HCT116 (cell line): Measurements from ENCODE around the gene COL18A1. TPM values are rescaled to one million over a fixed set of nuclear protein-coding genes. Genes with fewer than 3 reads are reported as not detected.

ENCODE experiments used
- ATAC-seq: fragments of 200-7000 bp; cut with Tn5 transposase; 2 replicates; pipeline ENCODE4 v1.9.1; 2020; ENCODE audit warnings: mild to moderate bottlenecking, moderate library complexity
- BruUV-seq: library from RNA; stranded (reverse); fragments of 400-500 nt; replicated peaks from 2 replicates; lab custom pipeline; 2021; lab: Mats Ljungman, UMichigan
- CTCF ChIA-PET: fragments of 300-600 bp; sonication (Branson Sonifier 250); formaldehyde crosslinking; loops from one replicate; lab custom pipeline; 2021; ENCODE audit warnings: antibody characterized with exemption; lab: Charles Lee
- POLR2A ChIA-PET: fragments of 300-600, 350-600 bp; sonication (Branson Sonifier 250); formaldehyde crosslinking; loops from one replicate; lab custom pipeline; 2021; ENCODE audit warnings: antibody characterized with exemption; lab: Charles Lee
- RAD21 ChIA-PET, 2 experiments: fragments of 300-600 bp; sonication (Branson Sonifier 250); formaldehyde crosslinking; loops; one replicate each; lab custom pipeline; 2023; ENCODE audit warnings: low total read pairs in 2 of 2; ENCODE audit not compliant: uncharacterized antibody in 2 of 2, unreplicated experiment in 2 of 2, low non-redundant PET in 1 of 2; lab: Charles Lee
- DNase-seq: peaks from one replicate; pipeline ENCODE4 v3.0.0-alpha.2; 2010; ENCODE audit warnings: low read depth, low spot score
- H2AFZ ChIP-seq: fragments of 200-600 bp; shearing (Covaris generic), sonication (generic); 2 replicates; pipeline ENCODE4 v1.6.1; 2017; ENCODE audit warnings: low read depth, mixed run types, mixed read lengths, antibody characterized with exemption, low read length; ENCODE audit not compliant: poor library complexity, severe bottlenecking
- H3K27ac ChIP-seq: 2 replicates; pipeline ENCODE4 v1.5.1; 2012; ENCODE audit warnings: low read depth, low read length
- H3K27me3 ChIP-seq: fragments of 200-600 bp; sonication (generic); 2 replicates; pipeline ENCODE4 v1.6.1; 2016; ENCODE audit warnings: mixed run types, low read length, mixed read lengths; ENCODE audit not compliant: insufficient read depth
- H3K36me3 ChIP-seq, 2 experiments: fragments of 200-500 bp in 1 of 2; fragments of 200-600 bp in 1 of 2; sonication (Bioruptor generic) in 1 of 2; sonication (generic) in 1 of 2; 2 replicates each; pipeline versions ENCODE4 v1.5.1 to v1.6.1; 2014 to 2016; ENCODE audit warnings: low read length in 2 of 2, inconsistent platforms in 1 of 2, mixed read lengths in 1 of 2, mixed run types in 1 of 2; ENCODE audit not compliant: insufficient read depth in 2 of 2, control insufficient read depth in 1 of 2
- H3K4me1 ChIP-seq, 2 experiments: fragments of 200-600 bp in 1 of 2; sonication (generic) in 1 of 2; 2 replicates each; pipeline versions ENCODE4 v1.5.1 to v1.6.1; 2012 to 2017; ENCODE audit warnings: low read length in 2 of 2, inconsistent platforms in 1 of 2, mild to moderate bottlenecking in 1 of 2, mixed read lengths in 1 of 2, mixed run types in 1 of 2, moderate library complexity in 1 of 2; ENCODE audit not compliant: insufficient read depth in 2 of 2, control insufficient read depth in 1 of 2
- H3K4me2 ChIP-seq: fragments of 200-600 bp; sonication (generic); 2 replicates; pipeline ENCODE4 v1.6.1; 2017; ENCODE audit warnings: mixed run types, low read length, mixed read lengths
- H3K4me3 ChIP-seq, 2 experiments: fragments of 200-600 bp in 1 of 2; sonication (generic) in 1 of 2; replicated peaks in 1 of 2; 2 replicates each; pipeline ENCODE4 v1.5.1; 2011 to 2016; ENCODE audit warnings: low read length in 2 of 2, control low read depth in 1 of 2, low read depth in 1 of 2, mild to moderate bottlenecking in 1 of 2, mixed read lengths in 1 of 2, mixed run types in 1 of 2
- H3K79me2 ChIP-seq: fragments of 200-600 bp; sonication (generic); 2 replicates; pipeline ENCODE4 v1.6.1; 2017; ENCODE audit warnings: mild to moderate bottlenecking, mixed run types, low read length, moderate library complexity, mixed read lengths; ENCODE audit not compliant: insufficient read depth
- H3K9ac ChIP-seq: fragments of 200-600 bp; sonication (generic); 2 replicates; pipeline ENCODE4 v1.6.1; 2016; ENCODE audit warnings: low read length, mixed read lengths
- H3K9me2 ChIP-seq: fragments of 200-600 bp; sonication (generic), shearing (Covaris generic); 2 replicates; pipeline ENCODE4 v1.6.1; 2017; ENCODE audit warnings: mixed run types, mild to moderate bottlenecking, moderate library complexity; ENCODE audit not compliant: insufficient read depth
- H3K9me3 ChIP-seq, 2 experiments: fragments of 200-500 bp in 1 of 2; fragments of 200-600 bp in 1 of 2; sonication (Bioruptor generic) in 1 of 2; sonication (generic) in 1 of 2; 2 replicates each; pipeline ENCODE4 v1.6.1; 2014 to 2017; ENCODE audit warnings: low read length in 2 of 2, mixed read lengths in 2 of 2, inconsistent platforms in 1 of 2, low read depth in 1 of 2, mild to moderate bottlenecking in 1 of 2, mixed run types in 1 of 2, moderate library complexity in 1 of 2; ENCODE audit not compliant: control insufficient read depth in 1 of 2, insufficient read depth in 1 of 2
- H4K20me1 ChIP-seq: fragments of 200-600 bp; sonication (generic), shearing (Covaris generic); 2 replicates; pipeline ENCODE4 v1.6.1; 2017; ENCODE audit warnings: mixed run types, mild to moderate bottlenecking, moderate library complexity; ENCODE audit not compliant: insufficient read depth
- CEBPB ChIP-seq: IDR thresholded peaks from 2 replicates; pipeline ENCODE4 v1.6.1; 2012; ENCODE audit warnings: low read depth
- EGR1 ChIP-seq: IDR thresholded peaks from 2 replicates; pipeline ENCODE4 v1.6.1; 2012; ENCODE audit warnings: low read depth
- ELF1 ChIP-seq: IDR thresholded peaks from 2 replicates; pipeline ENCODE4 v1.6.1; 2012; ENCODE audit warnings: low read depth, borderline replicate concordance
- JUND ChIP-seq: IDR thresholded peaks from 2 replicates; pipeline ENCODE4 v1.6.1; 2012
- RAD21 ChIP-seq: IDR thresholded peaks from 2 replicates; pipeline ENCODE4 v1.6.1; 2012; ENCODE audit warnings: low read depth, mild to moderate bottlenecking
- SIN3A ChIP-seq: IDR thresholded peaks from 2 replicates; pipeline ENCODE4 v1.6.1; 2012; ENCODE audit warnings: low read depth
- SP1 ChIP-seq: IDR thresholded peaks from 2 replicates; pipeline ENCODE4 v1.6.1; 2012; ENCODE audit warnings: low read depth
- TCF7L2 ChIP-seq: IDR thresholded peaks from 2 replicates; pipeline ENCODE4 v1.7.0; 2011; ENCODE audit warnings: borderline replicate concordance, inconsistent platforms; ENCODE audit not compliant: insufficient read depth, insufficient read length; ENCODE audit errors: extremely low read depth
- ZNF274 ChIP-seq: fragments of 200-500 bp; sonication (Bioruptor generic); IDR thresholded peaks from 2 replicates; pipeline ENCODE4 v1.6.1; 2014; ENCODE audit warnings: mild to moderate bottlenecking, low read depth, low read length, inconsistent platforms
- intact Hi-C: fragments of 100-400 bp; cut with micrococcal nuclease; formaldehyde crosslinking; loops from 2 replicates; pipeline ENCODE4 v1.10.0; 2022
- total RNA-seq: library from RNA; stranded (reverse); gene quantifications from one replicate; pipeline ENCODE4 v1.2.1, GENCODE V29; 2021; ENCODE audit not compliant: unreplicated experiment
- TF ChIP-seq, protein P1 (sequence below): IDR thresholded peaks from 2 replicates; pipeline ENCODE4 v1.6.1; 2012; ENCODE audit warnings: low read depth
- TF ChIP-seq, protein P2 (sequence below): IDR thresholded peaks from 2 replicates; pipeline ENCODE4 v1.6.1; 2011; ENCODE audit warnings: mild to moderate bottlenecking, low read length, moderate library complexity; ENCODE audit not compliant: insufficient replicate concordance; ENCODE audit errors: extremely low read depth

Gene COL18A1
- total RNA-seq, 1 experiment from 2014 or later, result 59.5 TPM

- Histone ChIP-seq H3K36me3 (peaks cover 0 to 10% of the 10 kb centered on the region in 2 experiments; a peak in 2 of 4 replicates), H3K9me3 (no peaks in the 10 kb centered on the region), H3K4me2 (no peak overlapping the region), H3K9ac (no peak overlapping the region), H3K4me1 (no peaks in the 10 kb centered on the region), H3K27me3 (no peaks in the 10 kb centered on the region), H3K79me2 (no peaks in the 10 kb centered on the region), H2AFZ (no peak overlapping the region), H3K27ac (no peak overlapping the region), H4K20me1 (no peaks in the 10 kb centered on the region), H3K9me2 (no peaks in the 10 kb centered on the region), H3K4me3 (no peak overlapping the region)
- ChIA-PET CTCF (no interaction called here), RAD21 (no interaction called here), POLR2A (no interaction called here)
- DNase-seq (no peak), ATAC-seq (no peak)
- no TSS peak for BruUV-seq
- TF ChIP-seq, protein P1, sequence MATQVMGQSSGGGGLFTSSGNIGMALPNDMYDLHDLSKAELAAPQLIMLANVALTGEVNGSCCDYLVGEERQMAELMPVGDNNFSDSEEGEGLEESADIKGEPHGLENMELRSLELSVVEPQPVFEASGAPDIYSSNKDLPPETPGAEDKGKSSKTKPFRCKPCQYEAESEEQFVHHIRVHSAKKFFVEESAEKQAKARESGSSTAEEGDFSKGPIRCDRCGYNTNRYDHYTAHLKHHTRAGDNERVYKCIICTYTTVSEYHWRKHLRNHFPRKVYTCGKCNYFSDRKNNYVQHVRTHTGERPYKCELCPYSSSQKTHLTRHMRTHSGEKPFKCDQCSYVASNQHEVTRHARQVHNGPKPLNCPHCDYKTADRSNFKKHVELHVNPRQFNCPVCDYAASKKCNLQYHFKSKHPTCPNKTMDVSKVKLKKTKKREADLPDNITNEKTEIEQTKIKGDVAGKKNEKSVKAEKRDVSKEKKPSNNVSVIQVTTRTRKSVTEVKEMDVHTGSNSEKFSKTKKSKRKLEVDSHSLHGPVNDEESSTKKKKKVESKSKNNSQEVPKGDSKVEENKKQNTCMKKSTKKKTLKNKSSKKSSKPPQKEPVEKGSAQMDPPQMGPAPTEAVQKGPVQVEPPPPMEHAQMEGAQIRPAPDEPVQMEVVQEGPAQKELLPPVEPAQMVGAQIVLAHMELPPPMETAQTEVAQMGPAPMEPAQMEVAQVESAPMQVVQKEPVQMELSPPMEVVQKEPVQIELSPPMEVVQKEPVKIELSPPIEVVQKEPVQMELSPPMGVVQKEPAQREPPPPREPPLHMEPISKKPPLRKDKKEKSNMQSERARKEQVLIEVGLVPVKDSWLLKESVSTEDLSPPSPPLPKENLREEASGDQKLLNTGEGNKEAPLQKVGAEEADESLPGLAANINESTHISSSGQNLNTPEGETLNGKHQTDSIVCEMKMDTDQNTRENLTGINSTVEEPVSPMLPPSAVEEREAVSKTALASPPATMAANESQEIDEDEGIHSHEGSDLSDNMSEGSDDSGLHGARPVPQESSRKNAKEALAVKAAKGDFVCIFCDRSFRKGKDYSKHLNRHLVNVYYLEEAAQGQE, result no peak
- no peak for TF ChIP-seq EGR1
- TF ChIP-seq SIN3A, result no peak
- no peak for TF ChIP-seq TCF7L2
- no peak for TF ChIP-seq JUND
- TF ChIP-seq SP1, result no peak
- TF ChIP-seq ELF1, result no peak
- no peak for TF ChIP-seq RAD21
- TF ChIP-seq, protein P2, sequence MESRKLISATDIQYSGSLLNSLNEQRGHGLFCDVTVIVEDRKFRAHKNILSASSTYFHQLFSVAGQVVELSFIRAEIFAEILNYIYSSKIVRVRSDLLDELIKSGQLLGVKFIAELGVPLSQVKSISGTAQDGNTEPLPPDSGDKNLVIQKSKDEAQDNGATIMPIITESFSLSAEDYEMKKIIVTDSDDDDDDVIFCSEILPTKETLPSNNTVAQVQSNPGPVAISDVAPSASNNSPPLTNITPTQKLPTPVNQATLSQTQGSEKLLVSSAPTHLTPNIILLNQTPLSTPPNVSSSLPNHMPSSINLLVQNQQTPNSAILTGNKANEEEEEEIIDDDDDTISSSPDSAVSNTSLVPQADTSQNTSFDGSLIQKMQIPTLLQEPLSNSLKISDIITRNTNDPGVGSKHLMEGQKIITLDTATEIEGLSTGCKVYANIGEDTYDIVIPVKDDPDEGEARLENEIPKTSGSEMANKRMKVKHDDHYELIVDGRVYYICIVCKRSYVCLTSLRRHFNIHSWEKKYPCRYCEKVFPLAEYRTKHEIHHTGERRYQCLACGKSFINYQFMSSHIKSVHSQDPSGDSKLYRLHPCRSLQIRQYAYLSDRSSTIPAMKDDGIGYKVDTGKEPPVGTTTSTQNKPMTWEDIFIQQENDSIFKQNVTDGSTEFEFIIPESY, result no peak
- TF ChIP-seq ZNF274, result no peak
- TF ChIP-seq CEBPB, result no peak
- TF ChIP-seq, all 23 proteins: peak for 0
- intact Hi-C loops, result no loop called here
Measured at GRCh38 chr21:45496968-45497845, 92.2 kb downstream of the COL18A1 start.
